ENCODE measurements around the gene DHX40.
"Not testable (repeated sequence)": the region's sequence is repeated elsewhere in the genome, so short reads cannot be mapped to it uniquely, and the experiment has no call there.

The DHX40 gene

GRCh38 chr17:59561042-59561441 is 4.4 kb upstream of the DHX40 start:
- no peak overlapping the region for H3K4me3 ChIP-seq (ENCODE audit: low read length)
- DNase-seq (ENCODE audit: low read depth): peak; percentile 8
- peak; percentile 39 for TF ChIP-seq CTCF (conservative IDR thresholded peaks at IDR 0.05; ENCODE audit: low read length)

- DNase-seq (ENCODE audit: low read depth): peak; percentile 77
- peak overlapping the region; percentile 100 for H3K4me3 ChIP-seq (ENCODE audit: low read length)
- TF ChIP-seq CTCF (conservative IDR thresholded peaks at IDR 0.05; ENCODE audit: low read length): no peak
These were observed 532 bp downstream of the DHX40 start for GRCh38 chr17:59565959-59566324.

DNA sequence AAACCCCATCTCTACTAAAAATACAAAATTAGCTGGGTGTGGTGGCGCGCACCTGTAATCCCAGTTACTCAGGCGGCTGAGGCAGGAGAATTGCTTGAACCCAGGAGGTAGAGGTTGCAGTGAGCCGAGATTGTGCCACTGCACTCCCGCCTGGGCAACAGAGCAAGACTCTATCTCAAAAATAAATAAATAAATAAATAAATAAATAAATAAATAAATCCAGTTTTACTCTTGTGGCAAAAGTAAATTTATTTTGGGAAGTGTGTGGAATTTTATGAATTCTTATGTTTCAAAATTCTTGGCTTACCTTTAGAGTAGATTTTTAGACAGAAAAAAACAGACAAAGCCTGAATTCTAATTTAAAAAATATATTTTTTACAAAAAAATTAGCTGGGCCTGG is 3.7 kb downstream of the DHX40 start:
- H3K4me3 ChIP-seq (ENCODE audit: low read length); DNase-seq (ENCODE audit: low read depth): not testable (repeated sequence)

DNA sequence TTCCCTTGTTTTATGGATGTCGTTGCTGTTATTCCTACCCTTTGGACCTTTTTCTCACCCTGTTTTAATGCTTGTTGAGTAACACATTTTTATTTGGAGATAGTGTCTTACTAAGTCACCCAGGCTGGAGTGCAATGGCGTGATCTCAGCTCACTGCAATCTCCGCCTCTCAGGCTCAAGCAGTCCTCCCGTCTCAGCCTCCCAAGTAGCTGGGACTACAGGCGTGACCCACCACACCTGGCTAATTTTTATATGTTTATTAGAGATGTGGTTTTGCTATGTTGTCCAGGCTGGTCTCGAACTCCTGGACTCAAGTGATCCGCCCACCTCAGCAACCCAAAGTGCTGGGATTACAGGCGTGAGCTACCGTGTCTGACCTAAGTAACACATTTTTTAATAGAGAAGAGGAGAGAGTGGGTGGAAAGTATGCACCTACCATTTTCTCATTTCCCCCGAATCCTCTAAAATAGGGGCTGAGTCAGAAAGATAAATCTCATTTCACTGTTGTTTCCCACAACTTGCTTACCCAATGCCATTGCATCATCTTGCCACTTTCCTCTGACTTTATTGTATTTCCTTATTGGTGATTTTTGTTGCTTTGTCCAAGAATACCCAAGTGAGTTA is 7.0 kb downstream of the DHX40 start:
- TF ChIP-seq CTCF (conservative IDR thresholded peaks at IDR 0.05; ENCODE audit: low read length): no peak
- no peak overlapping the region for H3K4me3 ChIP-seq (ENCODE audit: low read length)
- DNase-seq (ENCODE audit: low read depth): peak; percentile 53

- DNase-seq (ENCODE audit: low read depth); H3K4me3 ChIP-seq (ENCODE audit: low read length): not testable (repeated sequence)
These were observed 18.8 kb downstream of the DHX40 start for GRCh38 chr17:59584168-59584567.

DNA sequence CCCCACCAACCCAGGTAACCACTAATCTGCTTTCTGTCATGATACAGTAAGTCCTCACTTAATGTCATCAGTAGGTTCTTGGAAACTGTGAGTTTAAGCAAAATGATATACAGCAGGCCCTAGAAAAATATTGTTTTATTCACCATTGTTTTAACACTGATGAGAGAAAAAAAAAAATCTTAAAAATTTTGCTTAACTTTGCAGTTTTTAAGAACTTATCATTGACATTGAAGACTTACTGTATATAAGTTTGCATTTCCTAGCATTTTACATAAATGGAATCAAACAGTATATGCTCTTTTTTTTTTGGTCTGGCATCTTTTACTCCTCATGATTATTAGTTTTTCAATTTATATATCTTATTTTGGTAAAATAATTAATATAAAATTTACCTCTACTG is 34.8 kb downstream of the DHX40 start:
- no peak for TF ChIP-seq CTCF (conservative IDR thresholded peaks at IDR 0.05; ENCODE audit: low read length)
- DNase-seq (ENCODE audit: low read depth): no peak
- no peak overlapping the region for H3K4me3 ChIP-seq (ENCODE audit: low read length)

DNA sequence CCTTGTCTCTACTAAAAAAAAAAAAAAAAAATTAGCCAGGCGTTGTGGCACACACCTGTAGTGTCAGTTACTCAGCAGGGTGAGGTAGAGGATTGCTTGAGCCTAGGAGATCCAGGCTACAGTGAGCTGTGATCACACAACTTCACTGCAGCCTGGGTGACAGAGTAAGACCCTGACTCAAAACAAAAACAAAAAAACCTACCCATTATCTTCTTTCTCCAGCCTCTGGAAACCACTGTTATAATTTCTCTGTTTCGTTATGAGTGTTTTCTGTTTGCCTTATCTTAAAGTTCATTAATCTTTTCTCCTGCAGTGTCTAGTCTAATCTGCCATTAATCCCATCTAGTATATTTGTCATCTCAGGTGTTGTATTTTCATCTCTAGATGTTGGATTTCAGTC is 35.7 kb downstream of the DHX40 start:
- no peak for TF ChIP-seq CTCF (conservative IDR thresholded peaks at IDR 0.05; ENCODE audit: low read length)
- DNase-seq (ENCODE audit: low read depth): no peak

DNA sequence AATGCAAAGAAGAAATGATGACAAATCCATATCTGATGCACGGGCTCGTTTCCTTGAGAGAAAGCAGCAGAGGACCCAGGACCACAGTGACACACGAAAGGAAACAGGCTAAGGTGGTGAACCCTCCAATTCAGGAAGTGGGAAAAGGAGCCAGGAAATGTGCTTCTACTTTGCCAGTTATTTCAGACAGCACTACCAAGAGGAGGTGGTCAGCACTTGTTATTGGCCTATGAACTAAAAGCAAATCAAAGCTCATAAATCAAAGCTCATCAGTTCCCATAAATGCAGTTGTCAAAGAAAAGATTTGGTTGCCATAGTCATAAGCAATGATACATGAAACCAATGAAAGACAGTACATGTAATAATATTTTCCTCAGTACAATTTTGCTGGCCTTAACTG is 41.7 kb downstream of the DHX40 start:
- no peak for DNase-seq (ENCODE audit: low read depth)
- TF ChIP-seq CTCF (conservative IDR thresholded peaks at IDR 0.05; ENCODE audit: low read length): no peak
- H3K4me3 ChIP-seq (ENCODE audit: low read length): no peak overlapping the region

More for the DNA sequence above, 35.7 kb downstream of the DHX40 start:
- no peak overlapping the region for H3K4me3 ChIP-seq (ENCODE audit: low read length)
